K562 (cell line): Measurements from ENCODE around the gene SHB. TPM values are rescaled to one million over a fixed set of nuclear protein-coding genes. Genes with fewer than 3 reads are reported as not detected.

Source experiments
- BCOR ChIP-seq: fragments of 450-650 bp; IDR thresholded peaks from 2 replicates; pipeline ENCODE4 v1.6.1; 2016
- CBX1 ChIP-seq: sonication (generic); IDR thresholded peaks from 2 replicates; pipeline ENCODE4 v1.6.1; 2016; ENCODE audit warnings: antibody characterized with exemption, low read depth, mild to moderate bottlenecking
- CREB5 ChIP-seq: fragments of 250-450 bp; sonication (Bioruptor Pico); IDR thresholded peaks from 2 replicates; pipeline ENCODE4 v1.5.0; 2020; ENCODE audit warnings: mild to moderate bottlenecking
- DPF2 ChIP-seq: fragments of 450-650 bp; IDR thresholded peaks from 2 replicates; pipeline ENCODE4 v1.6.1; 2016
- E2F3 ChIP-seq: fragments of 250-450 bp; sonication (Bioruptor Pico); IDR thresholded peaks from 2 replicates; pipeline ENCODE4 v1.4.0; 2020; ENCODE audit warnings: mild to moderate bottlenecking
- EHMT2 ChIP-seq: fragments of 450-650 bp; IDR thresholded peaks from 2 replicates; pipeline ENCODE4 v1.6.1; 2018; ENCODE audit warnings: antibody characterized with exemption
- ETS2 ChIP-seq: IDR thresholded peaks from 2 replicates; pipeline ENCODE4 v1.6.1; 2016; ENCODE audit warnings: borderline replicate concordance, missing genetic modification characterization, mild to moderate bottlenecking, moderate library complexity, missing compliant biosample characterization; ENCODE audit not compliant: poor library complexity, severe bottlenecking
- JUN ChIP-seq, 2 experiments: sonication (generic) in 1 of 2; formaldehyde crosslinking in 1 of 2; IDR thresholded peaks; 2 replicates each; pipeline versions ENCODE4 v1.6.1 to v1.8.0; 2012 to 2022; ENCODE audit warnings: borderline replicate concordance in 2 of 2, mild to moderate bottlenecking in 2 of 2, improper control_type of control experiment in 1 of 2, low read depth in 1 of 2, low read length in 1 of 2, missing genetic modification reagents in 1 of 2
- KLF1 ChIP-seq: fragments of 450-650 bp; IDR thresholded peaks from 2 replicates; pipeline ENCODE4 v1.6.1; 2016; ENCODE audit warnings: missing genetic modification characterization, missing compliant biosample characterization
- KLF6 ChIP-seq: fragments of 250-450 bp; sonication (Bioruptor Pico); IDR thresholded peaks from 2 replicates; pipeline ENCODE4 v1.4.0; 2020; ENCODE audit warnings: mild to moderate bottlenecking, moderate library complexity, borderline replicate concordance
- MEF2A ChIP-seq: IDR thresholded peaks from 2 replicates; pipeline ENCODE4 v1.6.1; 2011; ENCODE audit warnings: low read depth, mild to moderate bottlenecking, low read length, moderate library complexity; ENCODE audit not compliant: control insufficient read depth
- NCOA2 ChIP-seq, 2 experiments: fragments of 450-650 bp; IDR thresholded peaks; 2 replicates each; pipeline ENCODE4 v1.6.1; 2018; ENCODE audit warnings: mild to moderate bottlenecking in 2 of 2, moderate library complexity in 1 of 2; ENCODE audit not compliant: partially characterized antibody in 2 of 2
- NCOA6 ChIP-seq: fragments of 450-650 bp; IDR thresholded peaks from 2 replicates; pipeline ENCODE4 v1.6.1; 2017; ENCODE audit warnings: mild to moderate bottlenecking
- NFIC ChIP-seq: fragments of 450-650 bp; IDR thresholded peaks from 2 replicates; pipeline ENCODE4 v1.6.1; 2017; ENCODE audit warnings: mild to moderate bottlenecking, inconsistent platforms
- NR1H2 ChIP-seq: sonication (generic); formaldehyde crosslinking; IDR thresholded peaks from 2 replicates; pipeline ENCODE4 v1.4.0; 2020; ENCODE audit warnings: mild to moderate bottlenecking, missing genetic modification reagents
- NR2C1 ChIP-seq, 2 experiments: fragments of 450-650 bp; IDR thresholded peaks; 2 replicates each; pipeline ENCODE4 v1.6.1; 2017; ENCODE audit warnings: mild to moderate bottlenecking in 2 of 2, antibody characterized with exemption in 1 of 2, inconsistent platforms in 1 of 2, missing compliant biosample characterization in 1 of 2, missing genetic modification characterization in 1 of 2
- PHF21A ChIP-seq: fragments of 450-650 bp; IDR thresholded peaks from 2 replicates; pipeline ENCODE4 v1.6.1; 2017; ENCODE audit warnings: low read depth, borderline replicate concordance
- PTBP1 ChIP-seq: fragments of 200-400 bp; formaldehyde crosslinking; IDR thresholded peaks from 2 replicates; pipeline ENCODE4 v1.6.1; 2017; ENCODE audit warnings: low read depth, low read length
- RB1 ChIP-seq: fragments of 450-650 bp; IDR thresholded peaks from 2 replicates; pipeline ENCODE4 v1.6.1; 2017; ENCODE audit warnings: low read depth, mild to moderate bottlenecking
- RBM22 ChIP-seq: fragments of 200-400 bp; formaldehyde crosslinking; IDR thresholded peaks from 2 replicates; pipeline ENCODE4 v1.6.1; 2018; ENCODE audit warnings: low read length, low read depth; ENCODE audit not compliant: poor library complexity, severe bottlenecking
- SIN3B ChIP-seq: fragments of 450-650 bp; IDR thresholded peaks from 2 replicates; pipeline ENCODE4 v1.6.1; 2017; ENCODE audit warnings: low read depth, mild to moderate bottlenecking, moderate library complexity
- TCF15 ChIP-seq: fragments of 250-450 bp; sonication (Bioruptor Pico); IDR thresholded peaks from 2 replicates; pipeline ENCODE4 v1.8.0; 2022; ENCODE audit warnings: moderate library complexity, mild to moderate bottlenecking, inconsistent platforms
- ZBTB26 ChIP-seq: fragments of 450-650 bp; formaldehyde crosslinking; IDR thresholded peaks from 2 replicates; pipeline ENCODE4 v1.4.0; 2022; ENCODE audit warnings: missing genetic modification characterization
- ZBTB9 ChIP-seq: fragments of 450-650 bp; formaldehyde crosslinking; IDR thresholded peaks from 2 replicates; pipeline ENCODE4 v1.4.0; 2020; ENCODE audit warnings: mild to moderate bottlenecking, moderate library complexity
- ZNF408 ChIP-seq: fragments of 250-450 bp; sonication (Bioruptor Pico); IDR thresholded peaks from 2 replicates; pipeline ENCODE4 v1.4.0; 2020; ENCODE audit warnings: low read depth, mild to moderate bottlenecking, moderate library complexity
- ZNF41 ChIP-seq: fragments of 250-450 bp; sonication (Bioruptor Pico); conservative IDR thresholded peaks from 2 replicates; pipeline ENCODE4 v1.4.0; 2020; ENCODE audit warnings: mild to moderate bottlenecking
- ZNF75A ChIP-seq: fragments of 450-650 bp; formaldehyde crosslinking; IDR thresholded peaks from 2 replicates; pipeline ENCODE4 v1.4.0; 2020; ENCODE audit warnings: mild to moderate bottlenecking
- polyA plus RNA-seq, 8 experiments: library from polyadenylated mRNA; depleted of rRNA in 4 of 8; stranded (reverse) in 5 of 8; unstranded in 3 of 8; fragments of >200 nt; fragmentation: Nextera tagmentation in 2 of 8; fragmentation: Illumina TruSeq in 1 of 8; extraction: Ambion mirVana in 2 of 8; extraction: Trizol in 1 of 8; gene quantifications; 2 replicates each; pipeline versions ENCODE4 v1.2.1 to v1.2.3, GENCODE V29; 2011 to 2014; ENCODE audit warnings: inconsistent platforms in 1 of 8, missing spikeins in 1 of 8
- total RNA-seq, 7 experiments: library from RNA; depleted of rRNA in 6 of 7; stranded (reverse); fragments of >200 nt in 6 of 7; fragmentation: Illumina TruSeq in 2 of 7; extraction: Trizol in 2 of 7; gene quantifications; 2 replicates each; pipeline versions ENCODE4 v1.2.1 to v1.2.3, GENCODE V29; 2011 to 2021; ENCODE audit warnings: low replicate concordance in 1 of 7

Gene SHB
- total and polyA plus RNA-seq, 9 of the 15 experiments (the other 6 are each of a cell fraction or from before 2014, with no cell fraction given) = 0.78 to 16.0 (median 5.3) TPM

- no peak for TF ChIP-seq ZBTB9
- no peak for TF ChIP-seq KLF1 (tag)
- TF ChIP-seq MEF2A = peak; percentile 56; the same call in 1 of the 2 replicates
- no peak for TF ChIP-seq SIN3B
- TF ChIP-seq PHF21A = peak; percentile 93; the same call in 1 of the 2 replicates
- TF ChIP-seq RBM22 = no peak
- TF ChIP-seq ETS2 (tag) = no peak
- no peak for TF ChIP-seq NR1H2 (CRISPR knock-in tag)
- TF ChIP-seq ZBTB26 (CRISPR knock-in tag) = no peak
- TF ChIP-seq KLF6 (CRISPR knock-in tag) = no peak
- peak; percentile 51; the same call in 1 of the 2 replicates for TF ChIP-seq NFIC
- TF ChIP-seq NCOA6 = no peak
- no peak for TF ChIP-seq NCOA2 (IDR thresholded peaks at IDR 0.05; ENCODE audit: partially characterized antibody in 2 of 2)
- TF ChIP-seq RB1 = peak; percentile 37; the same call in 1 of the 2 replicates
- TF ChIP-seq ZNF75A (CRISPR knock-in tag) = no peak
- no peak for TF ChIP-seq TCF15 (CRISPR knock-in tag)
- TF ChIP-seq E2F3 (CRISPR knock-in tag) = no peak
- peak; percentile 87; the same call in 1 of the 2 replicates for TF ChIP-seq JUN (IDR thresholded peaks at IDR 0.05; ENCODE audit: borderline replicate concordance, low read depth, low read length)
- no peak; the same call in 1 of the 2 replicates for TF ChIP-seq JUN (CRISPR knock-in tag; IDR thresholded peaks at IDR 0.05; ENCODE audit: borderline replicate concordance)
- peak; percentile 87 for TF ChIP-seq DPF2
- peak; percentile 74; the same call in 1 of the 2 replicates for TF ChIP-seq EHMT2
- TF ChIP-seq CREB5 (CRISPR knock-in tag) = no peak
- TF ChIP-seq BCOR = peak; percentile 100
- no peak for TF ChIP-seq NR2C1 (IDR thresholded peaks at IDR 0.05)
- peak; percentile 25; the same call in 1 of the 2 replicates for TF ChIP-seq NR2C1 (tag; IDR thresholded peaks at IDR 0.05)
- TF ChIP-seq PTBP1 = no peak; the same call in 1 of the 2 replicates
- no peak for TF ChIP-seq ZNF408 (CRISPR knock-in tag)
- TF ChIP-seq CBX1 = peak; percentile 91
- TF ChIP-seq ZNF41 (CRISPR knock-in tag) = no peak
These were observed 100.8 kb downstream of the SHB start (continued) for GRCh38 chr9:37968228-37968701.
